HG03108 (cell line): ENCODE measurements around the gene GRK1.
"Not testable (repeated sequence)": the region's sequence is repeated elsewhere in the genome, so short reads cannot be mapped to it uniquely, and the experiment has no call there.

Source experiments
- ATAC-seq: cut with Tn5 transposase; IDR thresholded peaks from one replicate; pipeline ENCODE4 v1.9.1; 2021; ENCODE audit warnings: moderate library complexity; ENCODE audit not compliant: unreplicated experiment

GRK1 gene

DNA sequence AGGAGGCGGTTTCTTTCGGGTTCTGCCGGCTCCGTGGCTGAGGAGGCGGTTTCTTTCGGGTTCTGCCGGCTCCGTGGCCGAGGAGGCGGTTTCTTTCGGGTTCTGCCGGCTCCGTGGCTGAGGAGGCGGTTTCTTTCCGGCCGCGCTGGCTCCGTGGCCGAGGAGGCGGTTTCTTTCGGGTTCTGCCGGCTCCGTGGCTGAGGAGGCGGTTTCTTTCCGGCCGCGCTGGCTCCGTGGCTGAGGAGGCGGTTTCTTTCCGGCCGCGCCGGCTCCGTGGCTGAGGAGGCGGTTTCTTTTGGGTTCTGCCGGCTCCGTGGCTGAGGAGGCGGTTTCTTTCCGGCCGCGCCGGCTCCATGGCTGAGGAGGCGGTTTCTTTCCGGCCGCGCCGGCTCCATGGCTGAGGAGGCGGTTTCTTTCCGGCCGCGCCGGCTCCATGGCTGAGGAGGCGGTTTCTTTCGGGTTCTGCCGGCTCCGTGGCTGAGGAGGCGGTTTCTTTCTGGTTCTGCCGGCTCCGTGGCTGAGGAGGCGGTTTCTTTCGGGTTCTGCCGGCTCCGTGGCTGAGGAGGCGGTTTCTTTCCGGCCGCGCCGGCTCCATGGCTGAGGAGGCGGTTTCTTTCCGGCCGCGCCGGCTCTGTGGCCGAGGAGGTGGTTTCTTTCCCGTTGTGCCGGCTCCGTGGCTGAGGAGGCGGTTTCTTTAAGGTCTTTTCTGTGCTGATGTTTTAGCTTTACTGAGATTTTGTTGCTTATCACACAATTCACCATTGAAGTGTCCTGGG lies 85.4 kb downstream of the GRK1 start:
- not testable (repeated sequence) for ATAC-seq

DNA sequence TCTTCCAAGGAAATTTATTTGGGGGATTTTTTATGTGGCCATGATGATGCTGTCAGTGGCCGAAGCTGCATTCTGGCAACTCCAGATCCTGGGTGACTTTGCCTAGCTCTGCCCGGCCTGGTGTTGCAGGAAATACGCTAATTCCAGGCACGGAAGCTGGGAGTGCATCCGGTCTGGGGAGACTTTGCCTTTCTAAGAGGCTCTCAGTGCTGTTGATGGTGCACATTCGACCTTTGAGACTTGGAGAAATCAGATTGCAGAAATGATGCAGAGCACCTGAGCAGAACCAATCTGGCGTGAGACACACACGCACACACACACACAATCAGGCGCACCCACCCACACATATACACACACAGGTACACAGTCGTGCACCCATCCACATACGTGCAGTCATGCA lies 86.2 kb downstream of the GRK1 start:
- no peak for ATAC-seq

- no peak for ATAC-seq
Observed at GRCh38 chr13:113754242-113754641, 87.2 kb downstream of the GRK1 start.

GRCh38 chr13:113754691-113755090 lies 87.7 kb downstream of the GRK1 start:
- no peak for ATAC-seq

- no peak for ATAC-seq
Observed at GRCh38 chr13:113756441-113757097, 89.5 kb downstream of the GRK1 start.

DNA sequence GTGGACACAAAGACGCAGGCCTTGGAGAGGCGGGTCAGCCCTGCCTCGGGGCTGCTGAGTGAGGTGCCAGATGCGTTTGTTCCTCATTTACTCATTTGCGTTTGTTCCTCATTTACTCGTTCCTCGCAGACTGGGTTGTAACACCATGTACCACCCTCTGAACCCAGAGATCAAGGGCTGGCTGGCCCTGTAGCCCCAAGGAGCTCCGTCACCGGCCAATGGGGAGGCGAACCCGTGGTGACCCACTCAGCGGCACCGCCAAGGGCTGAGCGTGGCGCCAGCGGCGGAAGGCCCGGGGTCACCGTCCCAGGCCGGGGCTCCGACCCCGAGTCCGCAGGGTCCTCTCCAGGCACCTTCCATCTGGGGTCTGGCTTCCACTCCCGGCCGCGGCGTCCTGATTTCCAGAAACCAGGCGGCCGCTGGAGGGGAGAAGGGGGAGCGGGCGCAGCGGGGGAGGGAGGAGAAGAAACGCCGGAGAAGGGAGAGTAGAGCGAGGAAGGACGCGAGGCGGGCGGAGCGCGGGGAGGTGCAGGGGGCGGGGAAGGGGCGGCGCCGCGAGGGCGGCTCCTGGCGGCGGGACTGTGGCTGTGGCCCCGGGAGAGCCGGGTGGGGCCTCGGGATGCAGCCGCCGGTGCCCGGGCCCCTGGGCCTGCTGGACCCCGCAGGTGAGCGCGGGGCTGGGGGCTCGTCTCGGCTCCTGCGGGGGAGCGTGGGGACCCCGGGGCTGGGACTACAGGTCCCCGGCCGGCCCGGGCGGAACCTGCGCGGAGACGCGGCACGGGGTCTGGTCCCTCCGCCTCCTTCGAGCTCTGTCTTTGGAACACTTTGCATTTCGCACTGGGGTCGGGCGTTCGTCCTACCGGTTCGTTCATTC lies 91.9 kb downstream of the GRK1 start, which contains the start of gene TMEM255B:
Gene TMEM255B (plus strand): TSS at position 576 of the 874 bp plus-strand sequence. CDS start 44 bp downstream, at position 620.
- peak; percentile 78 for ATAC-seq

DNA sequence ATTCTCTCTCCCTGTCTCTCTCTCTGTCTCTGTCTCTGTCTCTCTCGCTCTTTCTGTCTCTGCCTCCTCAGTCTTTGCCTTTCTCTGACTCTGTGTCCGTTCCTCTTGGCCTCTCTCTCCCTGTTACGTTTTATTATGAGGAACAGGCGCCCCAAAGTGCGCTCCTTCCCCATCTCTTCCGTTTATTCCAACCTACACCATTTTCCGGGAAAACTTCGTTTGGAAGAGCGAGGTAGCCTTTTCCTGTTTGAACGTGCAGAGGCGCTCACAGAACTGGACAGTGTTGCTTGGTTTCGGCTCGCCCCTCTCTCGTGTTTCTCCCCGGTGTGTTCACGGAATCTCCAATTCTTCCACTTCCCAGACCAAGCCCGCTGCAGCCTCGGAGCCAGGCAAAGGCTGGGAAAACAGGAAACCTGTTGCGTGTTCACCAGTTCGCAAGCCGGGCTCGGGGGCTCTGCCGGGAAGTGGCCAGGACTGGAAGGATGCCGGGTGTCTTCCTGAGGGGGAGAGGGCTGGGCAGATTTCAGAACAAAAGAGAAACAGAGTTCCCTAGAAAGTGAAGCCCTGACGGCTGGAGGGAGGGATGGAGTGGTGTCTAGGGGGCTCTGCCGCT lies 92.6 kb downstream of the GRK1 start:
- no peak for ATAC-seq

DNA sequence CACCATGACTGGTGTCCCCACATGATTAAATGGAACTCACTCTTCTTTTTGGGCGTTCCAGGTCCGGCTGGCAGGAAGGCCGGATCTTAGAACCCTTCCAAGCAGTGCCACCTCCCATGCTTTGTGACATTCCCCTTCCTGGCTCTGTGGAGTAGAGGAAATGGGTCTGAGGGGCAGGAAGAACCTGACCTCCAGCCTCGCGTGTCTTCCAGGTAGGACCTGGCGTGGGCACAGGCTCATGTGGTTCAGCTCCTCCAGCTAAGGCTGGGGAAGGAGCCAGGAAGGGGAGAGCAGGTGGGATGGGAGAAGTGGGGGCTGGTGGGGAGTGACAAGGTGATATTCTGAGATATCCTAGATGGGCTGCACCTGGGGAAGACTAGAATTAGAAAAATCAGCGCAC lies 94.1 kb downstream of the GRK1 start:
- ATAC-seq, result no peak

GRCh38 chr13:113762075-113762474 lies 95.1 kb downstream of the GRK1 start:
- ATAC-seq, result no peak

DNA sequence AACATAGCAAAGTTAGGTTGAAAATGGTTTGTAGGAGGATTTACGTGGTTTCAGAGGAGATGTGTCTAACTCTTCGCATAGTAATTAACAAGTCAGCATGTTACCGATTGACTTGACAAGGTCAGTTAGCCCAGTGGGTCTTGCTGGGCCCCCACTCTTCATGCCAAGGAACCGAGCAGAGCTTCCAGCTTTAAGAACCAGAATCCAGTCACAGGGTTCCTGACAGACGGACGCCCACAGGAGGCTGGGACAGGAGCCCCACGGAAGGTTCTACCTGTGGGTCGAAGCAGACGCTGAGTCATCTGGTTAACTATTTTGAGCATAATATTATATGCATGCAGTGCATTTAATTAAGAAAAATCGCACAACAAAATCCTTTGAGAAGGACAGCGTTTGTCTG lies 95.5 kb downstream of the GRK1 start:
- no peak for ATAC-seq

- ATAC-seq, result no peak
Observed at GRCh38 chr13:113763254-113763653, 96.2 kb downstream of the GRK1 start.

GRCh38 chr13:113763961-113764792 lies 97.2 kb downstream of the GRK1 start:
- no peak for ATAC-seq

DNA sequence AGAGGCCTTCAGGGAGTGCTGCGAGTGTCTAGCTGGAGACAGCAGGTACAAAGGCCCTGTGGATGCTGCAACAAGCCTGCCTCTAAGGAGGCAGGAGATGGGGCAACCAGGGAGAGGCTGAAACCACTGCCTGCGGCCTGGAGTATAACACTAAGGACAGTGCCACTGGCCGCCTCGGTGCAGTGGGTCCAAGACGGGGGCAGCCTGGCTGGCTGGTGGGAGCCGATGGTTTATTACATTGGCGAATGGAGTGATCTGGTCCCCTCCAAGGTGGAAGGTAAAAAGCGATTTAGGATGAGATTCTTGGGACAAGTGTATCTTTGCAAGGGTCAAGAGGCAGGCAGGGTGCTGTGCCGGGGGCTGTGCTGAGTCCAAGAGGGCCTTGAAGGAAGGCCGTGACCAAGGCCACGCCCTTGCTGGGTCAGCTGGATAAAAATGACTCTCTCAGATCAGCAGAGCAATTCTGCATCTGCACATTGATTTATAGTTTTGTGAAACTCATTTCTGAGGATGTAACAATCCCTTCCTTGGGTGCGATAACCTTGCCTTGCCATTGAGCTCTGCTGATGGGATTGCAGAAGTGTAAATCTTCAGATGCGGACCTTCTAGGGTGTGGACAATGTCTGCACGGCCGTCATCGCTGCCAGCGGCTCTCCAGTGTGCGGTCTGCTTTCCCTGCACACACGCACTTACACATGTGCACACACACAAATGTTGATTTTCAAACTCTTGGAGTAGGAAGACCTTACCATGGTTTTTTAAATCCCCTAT lies 98.0 kb downstream of the GRK1 start:
- ATAC-seq, result no peak

- ATAC-seq, result no peak
Observed at GRCh38 chr13:113765564-113765910, 98.5 kb downstream of the GRK1 start.

DNA sequence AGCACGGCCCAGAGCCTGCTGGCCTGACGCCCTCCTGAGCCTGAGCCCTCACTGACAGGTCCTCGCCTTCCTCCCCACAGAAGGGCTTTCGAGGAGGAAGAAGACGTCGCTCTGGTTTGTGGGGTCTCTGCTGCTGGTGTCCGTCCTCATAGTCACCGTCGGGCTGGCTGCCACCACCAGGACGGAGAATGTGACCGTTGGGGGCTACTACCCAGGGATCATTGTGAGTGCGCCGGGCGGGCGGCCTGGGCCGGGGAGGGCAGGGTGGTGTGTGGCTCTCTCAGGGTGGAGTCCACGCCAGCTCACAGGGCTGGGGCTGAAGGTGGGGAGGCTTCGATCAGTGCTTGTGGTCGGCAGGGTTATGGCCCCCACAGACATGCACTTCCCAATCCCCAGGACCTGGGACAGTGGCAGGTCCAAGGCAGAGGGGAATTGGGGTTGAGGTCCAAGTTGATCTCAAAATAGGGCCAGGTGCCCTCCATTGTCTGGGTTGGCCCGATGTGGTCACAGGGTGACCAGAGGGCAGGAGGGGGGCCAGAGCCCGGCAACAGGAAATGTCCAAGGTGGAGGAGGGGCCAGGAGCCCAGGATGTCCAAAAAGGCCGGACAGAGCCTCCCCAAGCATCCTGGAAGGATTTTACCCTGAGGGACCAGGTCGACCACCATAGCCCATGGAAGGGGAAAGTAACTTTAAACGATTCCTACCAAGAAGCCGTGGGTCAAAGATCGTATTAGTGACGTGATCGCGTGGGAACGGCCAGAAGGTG lies 99.2 kb downstream of the GRK1 start:
- no peak for ATAC-seq

GRCh38 chr13:113767366-113767765 lies 100.3 kb downstream of the GRK1 start:
- no peak for ATAC-seq

- no peak for ATAC-seq
Observed at GRCh38 chr13:113768018-113768905, 101.2 kb downstream of the GRK1 start.

DNA sequence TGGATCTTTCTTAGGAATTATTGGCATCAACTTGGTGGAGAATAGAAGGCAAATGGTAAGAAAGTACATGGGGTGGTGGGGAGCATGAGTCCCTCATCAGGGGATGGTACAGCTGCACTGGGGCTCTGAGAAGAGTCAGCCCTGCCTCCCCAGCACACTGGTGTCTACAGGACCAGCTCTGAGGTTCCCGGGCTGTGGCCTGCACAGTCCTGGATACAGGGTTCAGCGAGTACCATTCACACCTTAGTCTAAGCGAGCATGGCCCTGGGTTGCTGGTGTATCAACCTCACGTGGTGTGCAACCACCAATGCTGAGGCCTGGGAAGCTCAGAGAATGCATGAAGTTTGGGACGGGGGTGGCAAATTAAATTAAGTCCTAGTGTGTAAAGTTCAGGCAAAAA lies 102.1 kb downstream of the GRK1 start:
- no peak for ATAC-seq
